ENCODE results near the gene RXRB.

- TF ChIP-seq CTCF (IDR thresholded peaks at IDR 0.05) (no peak), EZH2 (IDR thresholded peaks at IDR 0.05; ENCODE audit: borderline replicate concordance, insufficient read depth, low read depth, low read length, poor library complexity, severe bottlenecking) (no peak)
Measured at GRCh38 chr6:33171880-33172687, 28.4 kb downstream of the RXRB start.

Measured in B cell (primary cell).